HG02943 (cell line): ENCODE data around the gene ZC3H7A.

Experiments
- ATAC-seq: cut with Tn5 transposase; IDR thresholded peaks from one replicate; pipeline ENCODE4 v1.9.1; 2021; ENCODE audit warnings: mild to moderate bottlenecking, low read depth, moderate library complexity; ENCODE audit not compliant: unreplicated experiment

The ZC3H7A gene

DNA sequence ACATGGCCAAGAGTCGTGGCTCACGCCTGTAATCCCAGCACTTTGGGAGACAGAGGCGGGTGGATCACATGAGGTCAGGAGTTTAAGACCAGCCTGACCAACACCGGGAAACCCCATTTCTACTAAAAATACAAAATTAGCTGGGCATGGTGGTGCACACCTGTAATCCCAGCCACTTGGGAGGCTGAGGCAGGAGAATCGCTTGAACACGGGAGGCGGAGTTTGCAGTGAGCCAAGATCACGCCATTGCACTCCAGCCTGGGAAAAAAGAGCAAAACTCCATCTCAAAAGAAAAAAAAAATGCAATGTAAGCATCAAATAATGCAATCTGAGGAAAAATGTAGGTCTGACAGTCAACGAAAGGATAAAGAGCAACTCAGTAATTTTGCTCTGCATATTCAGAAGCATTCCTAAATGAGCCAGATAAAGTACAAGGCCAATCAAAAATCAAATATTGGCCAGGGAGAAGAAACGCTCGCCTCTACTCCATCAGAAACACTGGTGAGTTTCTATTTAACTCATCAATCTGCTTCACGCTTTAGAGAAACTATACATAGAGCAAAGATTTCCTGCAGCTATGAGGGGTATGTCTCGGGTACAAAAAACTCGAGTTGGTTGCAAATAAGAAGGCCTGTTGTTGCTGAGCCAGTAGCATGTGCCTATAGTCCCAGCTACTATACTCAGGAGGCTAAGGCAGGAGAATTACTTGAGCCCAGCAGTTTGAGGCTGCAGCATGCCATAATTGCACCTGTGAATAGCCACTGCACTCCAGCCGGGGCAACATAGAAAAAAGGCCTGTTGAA, 58.1 kb downstream of the ZC3H7A start:
- no peak for ATAC-seq

DNA sequence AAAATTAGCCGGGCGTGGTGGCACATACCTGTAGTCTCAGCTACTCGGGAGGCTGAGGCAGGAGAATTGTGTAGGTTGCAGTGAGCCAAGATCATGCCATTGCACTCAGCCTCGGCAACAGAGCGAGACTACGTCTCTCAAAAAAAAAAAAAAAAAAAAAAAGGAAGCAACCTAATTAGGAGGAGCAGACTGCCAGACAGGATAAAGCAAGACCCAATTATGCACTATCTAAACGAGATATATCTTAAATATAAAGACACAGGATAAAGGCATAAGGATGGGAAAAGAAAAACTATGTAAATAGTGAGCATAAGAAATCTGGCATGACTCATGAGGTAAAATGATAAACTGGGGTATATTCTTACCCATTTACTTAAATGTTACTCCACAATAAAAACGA, 59.3 kb downstream of the ZC3H7A start:
- no peak for ATAC-seq

DNA sequence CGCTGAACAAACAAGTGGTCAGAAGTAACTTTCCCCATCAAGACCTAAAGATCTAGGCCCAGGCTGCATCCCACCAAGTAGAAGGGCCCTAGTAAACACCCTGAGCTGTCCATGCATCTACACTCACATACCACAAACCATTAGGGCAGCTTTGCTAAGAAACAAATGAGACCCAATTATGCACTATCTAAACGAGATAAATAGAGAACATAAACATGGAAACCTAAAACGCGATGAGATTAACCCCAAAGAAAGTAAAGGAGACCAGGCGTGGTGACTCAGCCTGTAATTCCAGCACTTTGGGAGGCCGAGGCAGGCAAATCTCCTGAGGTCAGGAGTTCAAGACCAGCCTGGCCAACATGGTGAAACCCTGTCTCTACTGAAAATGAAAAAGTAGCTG, 60.2 kb downstream of the ZC3H7A start:
- ATAC-seq, result no peak

DNA sequence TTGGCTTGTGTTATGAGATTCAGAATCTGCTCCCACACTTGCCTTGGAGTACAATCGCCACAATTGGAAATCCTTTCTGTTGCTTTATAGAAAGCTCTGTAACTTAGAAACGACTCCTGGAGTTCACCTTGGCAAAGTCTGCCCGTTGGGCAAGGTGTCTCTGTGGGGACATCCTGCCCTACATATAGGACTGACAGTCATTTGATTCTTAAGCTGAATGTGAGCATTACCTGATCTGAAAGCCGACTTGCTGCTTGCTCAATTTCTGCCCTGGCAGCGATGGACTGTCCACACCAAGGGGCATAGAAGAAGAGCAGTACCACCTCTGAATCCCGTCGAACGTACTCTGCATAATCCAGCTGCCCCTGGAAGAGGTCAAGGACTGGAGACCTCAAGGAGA, 61.3 kb downstream of the ZC3H7A start:
- ATAC-seq, result no peak

DNA sequence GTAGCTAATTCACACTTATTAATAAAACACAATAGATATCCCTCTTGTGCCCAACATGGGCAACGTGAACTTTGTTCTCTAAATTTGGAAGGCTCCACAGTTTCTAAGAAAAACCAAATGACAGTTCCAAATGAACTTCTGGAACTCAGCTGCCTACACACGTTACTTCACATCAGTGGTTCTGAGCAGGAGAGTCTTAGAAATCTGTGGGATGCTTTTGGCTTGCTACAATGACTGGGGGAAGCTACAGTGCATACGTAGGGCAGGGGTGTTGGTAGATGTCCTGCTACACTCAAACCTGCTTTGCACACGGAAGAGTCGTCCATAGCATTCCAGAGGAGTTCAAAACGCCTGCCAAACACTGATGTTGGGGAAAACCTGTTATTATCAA, 62.4 kb downstream of the ZC3H7A start:
- no peak for ATAC-seq

DNA sequence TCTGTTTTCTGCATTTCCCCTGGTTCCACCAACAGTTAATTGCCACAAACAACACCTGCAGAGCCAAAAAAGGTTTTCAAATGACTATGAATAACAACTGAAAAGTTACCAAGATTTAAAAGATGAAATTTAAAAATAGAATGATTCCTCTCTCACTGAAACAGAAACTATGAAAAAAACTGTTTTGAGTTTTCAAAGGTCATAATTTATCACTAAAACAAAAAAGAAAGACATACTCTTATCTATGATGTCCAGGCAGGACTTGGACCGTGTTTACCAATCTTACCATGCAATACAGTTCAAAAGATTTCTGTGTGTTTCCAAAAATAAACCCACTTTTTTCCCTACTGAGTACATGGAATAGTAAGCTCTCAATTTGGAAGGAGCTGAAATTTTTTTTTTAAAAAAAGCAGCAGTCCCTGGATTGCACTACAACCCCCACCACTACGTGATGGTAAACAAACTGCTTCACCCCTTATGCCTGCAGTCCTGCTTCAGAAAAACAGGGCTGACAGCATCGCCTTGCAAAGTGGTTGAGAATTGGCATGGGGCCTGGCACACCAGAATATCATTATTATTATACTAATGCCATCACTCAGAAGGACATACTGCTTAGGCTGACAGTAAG, 62.9 kb downstream of the ZC3H7A start:
- ATAC-seq, result no peak

DNA sequence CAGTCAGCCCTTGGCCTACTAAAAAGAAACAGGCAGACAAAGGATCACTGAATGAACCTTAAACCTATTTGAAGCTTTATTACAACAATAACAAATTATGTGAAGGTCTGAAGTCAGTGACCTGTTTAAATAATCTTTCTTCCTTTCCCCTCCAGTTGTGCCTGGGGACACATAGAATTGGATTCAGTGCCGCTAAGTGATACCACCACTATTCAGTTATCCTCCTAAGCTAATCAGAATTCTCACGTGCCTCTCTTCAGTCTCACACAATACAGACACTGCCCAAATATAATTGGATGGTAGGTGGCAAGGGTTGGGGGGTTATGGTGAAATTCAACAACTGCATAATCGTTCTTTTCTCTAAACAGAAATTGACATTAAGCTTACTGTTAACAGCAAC, 65.8 kb downstream of the ZC3H7A start:
- no peak for ATAC-seq

DNA sequence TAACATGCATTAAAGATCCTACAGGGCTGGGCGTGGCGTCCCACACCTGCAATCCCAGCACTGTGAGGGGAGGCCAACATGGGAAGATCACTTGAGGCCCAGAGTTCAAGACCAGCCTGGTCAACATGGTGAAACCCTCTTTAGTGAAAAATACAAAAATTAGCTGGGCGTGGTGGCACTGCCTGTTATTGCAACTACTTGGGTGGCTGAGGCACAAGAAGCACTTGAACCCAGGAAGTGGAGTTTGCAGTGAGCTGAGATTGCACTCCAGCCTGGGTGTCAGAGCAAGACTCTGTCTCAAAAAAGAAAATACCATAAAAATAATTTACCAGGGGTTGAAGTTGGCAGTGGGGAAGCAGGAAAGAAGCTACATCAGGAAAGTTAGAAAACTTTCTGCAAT, 67.3 kb downstream of the ZC3H7A start:
- no peak for ATAC-seq

DNA sequence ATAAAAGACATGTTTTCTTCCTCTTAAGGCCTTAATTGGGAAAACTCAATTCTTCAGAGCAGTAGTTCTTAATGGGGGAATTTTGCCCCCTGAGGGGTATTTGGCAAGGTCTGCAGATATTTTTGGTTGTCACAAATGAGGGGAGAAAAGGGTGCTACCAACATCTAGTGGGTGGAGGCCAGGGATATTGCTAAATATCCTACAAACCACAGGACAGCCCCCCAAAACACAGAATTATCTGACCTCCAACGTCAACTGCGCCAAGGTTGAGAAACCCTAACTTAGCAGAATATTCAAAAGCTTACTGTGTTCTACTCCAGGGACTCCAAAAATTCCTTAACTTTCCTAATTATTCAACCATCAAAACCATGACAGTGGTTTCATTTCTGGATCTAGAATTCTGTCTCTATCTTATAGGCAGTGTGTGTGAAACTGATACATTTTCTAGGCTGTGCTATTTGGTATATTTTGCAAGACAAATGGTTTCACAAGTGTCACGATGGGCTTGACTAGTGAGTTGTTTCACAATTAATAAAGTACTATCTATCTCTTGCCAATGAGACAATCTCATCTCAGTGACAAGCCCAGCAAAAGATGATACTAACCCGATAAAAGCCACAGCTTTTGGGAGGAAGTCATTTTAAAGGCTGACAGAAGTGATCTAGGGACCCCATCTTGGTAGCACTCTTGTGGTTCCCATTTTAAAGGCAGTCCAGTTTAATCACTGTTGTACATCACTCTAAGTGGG, 69.1 kb downstream of the ZC3H7A start:
- no peak for ATAC-seq

DNA sequence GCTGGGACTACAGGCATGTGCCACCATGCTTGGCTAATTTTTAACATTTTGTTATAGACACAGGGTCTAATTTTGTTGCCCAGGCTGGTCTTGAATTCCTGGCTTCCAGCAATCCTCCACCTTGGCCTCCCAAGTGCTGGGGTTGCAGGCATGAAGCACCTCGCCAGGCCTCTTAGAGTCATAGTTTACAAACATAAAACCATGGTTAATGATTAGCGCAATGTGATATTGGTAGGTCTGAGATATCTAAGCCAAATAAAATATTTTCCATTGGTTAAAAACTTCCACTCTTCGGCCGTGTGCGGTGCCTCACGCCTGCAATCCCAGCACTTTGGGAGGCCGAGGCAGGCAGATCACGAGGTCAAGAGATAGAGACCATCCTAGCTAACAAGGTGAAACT, 71.0 kb downstream of the ZC3H7A start:
- no peak for ATAC-seq

DNA sequence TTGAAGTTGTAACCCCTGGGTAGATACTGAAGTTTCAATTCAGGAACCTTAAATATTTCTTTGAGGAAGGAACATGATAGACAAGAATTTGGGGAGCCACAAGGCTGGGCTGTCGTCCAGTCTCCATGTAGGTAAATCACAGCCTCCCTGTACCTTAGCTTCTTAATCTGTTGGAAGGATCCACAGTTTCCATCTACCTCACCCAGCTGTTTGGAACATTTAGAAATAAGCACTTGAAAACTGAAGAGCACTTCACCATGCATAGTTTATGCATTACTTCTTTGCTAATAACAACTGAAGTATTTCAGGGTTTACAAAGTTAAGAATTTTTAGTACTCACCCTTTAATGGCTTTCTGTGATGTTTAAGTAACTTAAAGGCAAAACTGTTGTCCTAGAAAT, 71.6 kb downstream of the ZC3H7A start:
- no peak for ATAC-seq

DNA sequence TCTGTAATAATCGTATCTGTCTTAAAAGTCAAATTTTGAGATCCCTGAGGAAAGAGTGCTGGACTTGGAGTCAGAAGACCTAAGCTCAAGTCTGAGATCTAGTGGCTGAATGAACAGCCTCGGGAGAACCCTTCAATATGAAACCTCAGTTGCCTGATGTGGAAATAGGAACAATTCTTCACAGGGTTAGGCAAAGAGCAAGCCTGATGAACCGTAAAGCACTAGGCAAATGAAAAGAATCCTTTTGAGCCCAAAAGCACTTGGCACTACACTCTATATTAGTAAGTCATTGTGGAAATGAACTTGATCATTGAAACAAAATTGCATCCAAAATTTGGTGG, 74.6 kb downstream of the ZC3H7A start:
- no peak for ATAC-seq

DNA sequence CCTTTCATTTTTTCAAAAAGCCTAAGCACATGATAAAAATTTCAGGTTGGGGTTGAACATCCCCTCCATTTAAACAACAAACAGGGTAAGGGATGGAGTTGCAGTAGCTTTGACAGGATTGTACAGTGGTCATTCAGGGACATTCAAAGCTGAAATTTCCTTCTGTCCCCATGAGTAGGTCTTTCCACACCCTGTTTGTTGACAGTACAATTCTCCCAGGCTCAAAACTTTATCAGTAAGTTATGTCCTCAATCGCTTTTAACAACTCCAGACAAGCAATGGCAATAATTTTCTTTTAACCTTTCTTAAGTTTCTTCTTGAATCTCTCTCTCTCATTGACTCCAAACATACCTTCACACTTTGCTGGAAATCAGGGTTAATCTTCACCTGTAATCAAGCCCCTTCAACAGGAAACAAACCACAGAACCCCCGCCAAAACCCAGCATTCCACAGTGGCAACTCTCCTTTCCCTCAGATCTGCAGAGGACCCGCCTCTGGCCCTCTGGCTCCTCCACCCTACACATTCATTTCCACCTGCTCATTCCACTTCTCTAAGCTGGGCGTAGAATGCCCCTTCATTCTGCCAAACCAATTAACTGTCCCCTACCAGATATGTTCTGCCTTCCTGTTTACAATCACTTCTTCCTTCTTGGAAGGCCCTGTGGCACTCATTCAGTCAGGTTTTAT, 75.1 kb downstream of the ZC3H7A start:
- no peak for ATAC-seq

DNA sequence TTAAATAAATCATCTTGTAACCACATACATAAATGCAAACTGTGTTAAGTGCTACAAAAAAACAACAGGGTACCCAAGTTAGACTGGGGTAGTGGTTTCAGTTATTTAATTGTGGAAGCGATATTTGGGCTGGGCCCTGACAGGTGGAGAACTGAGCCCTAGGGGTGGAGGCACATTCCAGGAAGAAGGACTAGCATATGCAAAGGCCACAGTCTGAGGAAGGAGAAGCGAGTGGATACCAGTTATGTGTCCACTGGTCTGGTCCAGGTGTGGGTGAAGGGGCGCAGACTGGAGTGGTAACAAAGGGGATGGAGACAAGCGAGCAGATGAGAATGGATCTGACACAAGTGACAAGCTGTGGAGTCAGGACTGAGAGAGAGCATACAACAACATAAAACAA, 77.3 kb downstream of the ZC3H7A start:
- ATAC-seq, result no peak

DNA sequence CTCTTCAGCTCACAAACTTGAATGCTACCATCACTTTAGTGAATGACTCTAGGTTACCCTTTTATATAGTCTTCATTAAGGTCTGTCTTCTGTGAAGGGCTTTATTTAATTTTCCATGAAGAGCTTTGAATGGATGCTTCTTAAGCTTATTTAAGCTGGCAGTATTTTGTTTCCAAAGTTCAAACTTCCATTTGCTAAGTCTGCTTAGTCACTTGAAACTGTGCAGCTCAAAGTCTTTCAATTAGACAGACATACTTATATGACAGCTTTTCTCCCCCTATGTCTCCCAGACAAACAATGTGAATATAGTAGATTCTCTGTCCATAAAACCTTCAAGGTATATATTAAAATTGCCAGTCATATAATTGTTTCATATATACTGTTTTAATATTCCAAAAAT, 77.9 kb downstream of the ZC3H7A start:
- ATAC-seq, result no peak

DNA sequence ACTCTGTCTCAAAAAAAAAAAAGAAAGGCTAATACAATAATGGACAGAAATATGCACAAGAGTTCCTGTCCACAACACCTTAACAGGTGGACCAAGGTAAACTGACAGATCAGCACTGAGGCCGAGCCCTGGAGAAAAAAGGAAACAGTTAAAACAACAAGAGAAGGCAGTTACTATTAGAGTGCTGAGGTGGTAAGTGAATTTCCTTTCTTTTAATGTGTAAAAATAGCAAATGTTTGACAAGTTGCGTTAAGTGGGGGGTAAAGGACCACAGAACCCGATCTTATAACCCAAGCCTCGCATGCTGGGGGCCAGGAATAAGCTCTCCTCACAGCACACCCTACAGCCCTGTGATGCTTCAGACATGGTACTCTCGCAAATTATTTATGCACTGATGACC, 79.2 kb downstream of the ZC3H7A start:
- no peak for ATAC-seq

DNA sequence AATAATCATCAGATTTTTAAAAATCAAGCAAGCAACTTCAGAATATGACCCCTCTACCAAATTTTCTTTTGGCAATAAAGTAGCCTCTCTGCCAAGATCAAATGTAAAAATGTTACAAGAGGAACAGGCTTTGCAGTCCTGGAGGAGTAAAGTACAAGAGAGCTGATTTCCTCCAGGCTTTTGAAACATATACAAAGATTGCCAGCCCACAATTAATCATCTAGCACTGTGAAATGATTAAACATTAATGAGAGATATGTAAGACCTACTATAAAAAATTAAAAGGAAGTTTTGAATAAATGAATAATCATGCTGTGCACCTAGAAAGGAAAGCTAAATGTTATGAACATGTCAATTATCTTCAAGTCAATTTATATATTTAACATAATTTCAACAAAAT, 80.7 kb downstream of the ZC3H7A start:
- no peak for ATAC-seq

DNA sequence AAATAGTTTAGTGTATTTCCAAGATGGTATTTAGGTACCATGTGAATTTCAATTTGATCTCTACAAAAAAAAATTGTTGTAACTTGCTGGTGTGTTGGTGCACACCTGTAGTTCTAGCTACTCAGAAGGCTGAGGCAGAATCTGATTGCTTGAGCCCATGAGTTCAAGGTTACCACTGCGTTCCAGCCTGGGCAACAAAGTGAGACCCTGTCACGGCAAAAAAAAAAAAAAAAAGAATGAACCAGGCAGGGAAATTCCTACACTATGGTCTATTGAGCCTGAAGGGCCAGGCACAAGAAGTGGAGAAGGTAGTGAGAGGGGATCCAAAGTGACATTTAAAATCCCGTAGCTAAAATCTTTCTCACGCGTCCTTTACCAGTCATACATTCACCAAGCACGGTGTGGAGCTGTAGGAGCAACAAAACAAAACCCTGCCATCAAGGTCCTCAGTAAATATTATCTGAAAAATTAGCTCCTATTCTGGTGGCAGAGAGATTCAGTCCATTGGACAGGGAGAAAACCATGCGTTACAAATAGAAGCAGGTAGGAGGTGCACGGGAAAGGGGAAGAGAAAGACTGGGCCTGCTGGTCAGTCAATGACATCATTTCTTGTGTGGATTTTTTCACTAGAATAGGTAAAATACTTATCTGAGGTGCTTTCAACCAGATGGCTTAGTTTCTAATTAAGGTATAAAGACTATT, 81.7 kb downstream of the ZC3H7A start:
- ATAC-seq, result no peak

DNA sequence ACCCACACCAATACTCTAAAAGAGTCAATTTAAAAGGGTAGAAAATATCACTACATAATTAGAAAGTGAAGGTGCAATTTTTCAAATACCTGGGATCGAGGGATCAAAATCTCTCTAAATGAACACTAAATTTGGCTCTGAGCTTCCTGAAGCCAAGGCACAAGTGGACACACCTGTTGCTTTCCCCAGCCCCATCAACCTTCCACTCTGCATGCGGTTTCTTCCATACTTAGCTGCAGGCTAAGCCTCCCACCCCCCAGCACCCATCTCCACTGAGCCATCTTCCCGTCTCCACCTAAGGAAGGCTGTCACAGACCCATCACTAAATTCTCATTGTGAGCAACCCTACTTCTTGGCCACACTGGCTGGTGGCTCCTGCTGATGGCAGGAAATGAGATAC, 84.9 kb downstream of the ZC3H7A start:
- ATAC-seq, result no peak

DNA sequence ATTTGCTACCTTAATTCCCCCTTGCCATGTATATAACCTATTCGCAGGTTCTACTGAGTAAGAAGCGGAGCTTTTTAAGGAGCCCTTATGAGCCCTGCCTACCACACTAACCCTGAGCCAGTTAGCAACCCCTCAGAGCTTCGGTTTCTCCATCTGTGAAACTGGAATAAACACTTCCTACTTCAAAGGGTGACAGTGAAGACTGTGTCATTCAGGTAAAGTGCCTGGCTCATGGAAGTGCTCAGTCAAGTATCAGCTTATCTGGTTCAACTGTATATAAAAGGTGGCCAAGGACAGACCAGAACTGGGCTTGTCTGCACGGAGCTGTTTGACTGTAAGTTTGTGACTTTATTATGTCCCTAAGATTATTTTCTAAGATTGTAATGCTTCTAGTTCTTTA, 85.4 kb downstream of the ZC3H7A start:
- no peak for ATAC-seq

DNA sequence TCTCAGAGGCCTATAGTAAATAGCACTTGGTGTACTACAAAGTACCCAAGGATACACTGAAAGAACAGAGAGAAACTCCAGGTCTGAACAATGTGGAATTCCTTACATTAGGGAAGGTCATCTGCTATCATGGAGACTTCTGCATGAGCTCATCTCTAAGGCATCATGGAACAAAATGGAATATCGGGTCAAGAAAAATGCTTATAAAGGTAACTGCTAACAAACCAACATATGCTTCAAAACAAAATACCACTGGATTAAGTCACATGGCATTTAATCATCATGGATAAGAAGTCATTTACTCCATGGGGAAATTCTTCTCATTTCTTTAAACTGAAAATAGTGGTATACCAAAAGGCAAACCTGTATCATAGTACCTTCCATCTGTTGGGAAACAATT, 88.6 kb downstream of the ZC3H7A start:
- no peak for ATAC-seq
